OCI-LY7 (cell line): ENCODE data around the gene M1AP. TPM values are rescaled to one million over a fixed set of nuclear protein-coding genes. Genes with fewer than 3 reads are reported as not detected.

Source experiments
- BruUV-seq: library from RNA; stranded (reverse); fragments of 400-500 nt; replicated peaks from 2 replicates; lab custom pipeline; 2021; lab: Mats Ljungman, UMichigan
- CTCF ChIA-PET: fragments of 300-600 bp; sonication (Branson Sonifier 250); formaldehyde crosslinking; loops from one replicate; lab custom pipeline; 2022; ENCODE audit warnings: antibody characterized with exemption; ENCODE audit not compliant: unreplicated experiment; lab: Charles Lee
- POLR2A ChIA-PET: fragments of 300-600 bp; sonication (Branson Sonifier 250); formaldehyde crosslinking; loops from one replicate; lab custom pipeline; 2022; ENCODE audit warnings: antibody characterized with exemption; lab: Charles Lee
- DNase-seq: peaks from one replicate; pipeline ENCODE4 v3.0.0-alpha.2; 2015; ENCODE audit warnings: low spot score
- H2AFZ ChIP-seq: fragments of 200-600 bp; sonication (generic), shearing (Covaris generic); 2 replicates; pipeline ENCODE4 v1.6.1; 2014; ENCODE audit warnings: mild to moderate bottlenecking, antibody characterized with exemption, low read length, moderate library complexity
- H3K27ac ChIP-seq: fragments of 200-600 bp; sonication (generic); 2 replicates; pipeline ENCODE4 v1.5.1; 2014; ENCODE audit warnings: mixed run types, low read depth, mild to moderate bottlenecking, moderate library complexity, low read length, inconsistent platforms; ENCODE audit not compliant: poor library complexity, severe bottlenecking
- H3K36me3 ChIP-seq: fragments of 200-600 bp; sonication (generic); 2 replicates; pipeline ENCODE4 v1.6.1; 2014; ENCODE audit warnings: mild to moderate bottlenecking, antibody characterized with exemption, low read length, moderate library complexity, mixed read lengths; ENCODE audit not compliant: insufficient read depth
- H3K4me1 ChIP-seq: fragments of 200-600 bp; sonication (generic); 2 replicates; pipeline ENCODE4 v1.5.1; 2014; ENCODE audit warnings: mild to moderate bottlenecking, low read length; ENCODE audit not compliant: insufficient read depth, poor library complexity, severe bottlenecking
- H3K4me2 ChIP-seq: fragments of 200-600 bp; sonication (generic); 2 replicates; pipeline ENCODE4 v1.6.1; 2014; ENCODE audit warnings: mild to moderate bottlenecking, low read length
- H3K4me3 ChIP-seq: fragments of 200-600 bp; sonication (generic); 2 replicates; pipeline ENCODE4 v1.5.1; 2014; ENCODE audit warnings: mild to moderate bottlenecking, low read depth, low read length; ENCODE audit not compliant: poor library complexity, severe bottlenecking
- H3K79me2 ChIP-seq: fragments of 200-600 bp; sonication (generic); 2 replicates; pipeline ENCODE4 v1.6.1; 2016; ENCODE audit warnings: low read depth, mild to moderate bottlenecking, low read length, moderate library complexity, mixed read lengths; ENCODE audit not compliant: insufficient read depth
- H3K9me2 ChIP-seq: fragments of 200-600 bp; sonication (generic); 2 replicates; pipeline ENCODE4 v1.6.1; 2016; ENCODE audit warnings: mild to moderate bottlenecking, low read length, mixed read lengths; ENCODE audit not compliant: insufficient read depth
- H3K9me3 ChIP-seq: fragments of 200-600 bp; sonication (generic); 2 replicates; pipeline ENCODE4 v1.6.1; 2014; ENCODE audit warnings: mild to moderate bottlenecking, mixed run types, low read length, mixed read lengths
- H4K20me1 ChIP-seq: fragments of 200-600 bp; sonication (generic); 2 replicates; pipeline ENCODE4 v1.6.1; 2014; ENCODE audit warnings: mild to moderate bottlenecking, antibody characterized with exemption, low read length, moderate library complexity, mixed read lengths; ENCODE audit not compliant: insufficient read depth
- CTCF ChIP-seq: fragments of 200-600 bp; sonication (generic); conservative IDR thresholded peaks from 2 replicates; pipeline ENCODE4 v1.5.1; 2014; ENCODE audit warnings: mild to moderate bottlenecking, antibody characterized with exemption, low read length, moderate library complexity, mixed read lengths
- EZH2phosphoT487 ChIP-seq: fragments of 200-600 bp; sonication (generic); IDR thresholded peaks from 2 replicates; pipeline ENCODE4 v1.6.1; 2018; ENCODE audit warnings: low read depth, borderline replicate concordance, mild to moderate bottlenecking, mixed run types, antibody characterized with exemption, low read length, moderate library complexity, mixed read lengths
- intact Hi-C: fragments of 100-400 bp; cut with micrococcal nuclease; formaldehyde crosslinking; loops from one replicate; pipeline ENCODE4 v1.10.0; 2022; ENCODE audit not compliant: unreplicated experiment
- total RNA-seq, 2 experiments: library from RNA; depleted of rRNA in 1 of 2; stranded (reverse); fragments of >200 nt in 1 of 2; shearing (Covaris generic) in 1 of 2; gene quantifications; 2 replicates each; pipeline ENCODE4 v1.2.3, GENCODE V29; 2014 to 2022

Gene M1AP
- total RNA-seq, 2 experiments from 2014 or later: not detected

- no peaks in the 10 kb centered on the region for H3K79me2 ChIP-seq
- H3K4me3 ChIP-seq: no peak overlapping the region
- H3K4me2 ChIP-seq: no peak overlapping the region
- H3K36me3 ChIP-seq: no peaks in the 10 kb centered on the region
- DNase-seq: no peak
- H3K9me2 ChIP-seq: no peaks in the 10 kb centered on the region
- no peak overlapping the region for H3K27ac ChIP-seq
- intact Hi-C loops: no loop called here
- CTCF ChIA-PET: interaction anchor here (1.0 kb wide), 1 partner anchor 10 kb away, joined by 4 read pairs; no protein-coding TSS in a partner anchor
- POLR2A ChIA-PET: interaction anchor here (0.7 kb wide), 2 partner anchors 79 to 93 kb away, joined by 3 read pairs; no protein-coding TSS in a partner anchor
- TF ChIP-seq EZH2phosphoT487: no peak
- no peak for TF ChIP-seq CTCF
- no TSS peak for BruUV-seq
- H3K4me1 ChIP-seq: no peaks in the 10 kb centered on the region
- no peak overlapping the region for H2AFZ ChIP-seq
- H4K20me1 ChIP-seq: no peaks in the 10 kb centered on the region
- no peaks in the 10 kb centered on the region for H3K9me3 ChIP-seq
These were observed 48.5 kb downstream of the M1AP start for GRCh38 chr2:74599676-74600075.

- Histone ChIP-seq H3K36me3 (no peaks in the 10 kb centered on the region), H2AFZ (no peak overlapping the region), H3K27ac (no peak overlapping the region), H4K20me1 (no peaks in the 10 kb centered on the region), H3K79me2 (no peaks in the 10 kb centered on the region), H3K9me3 (no peaks in the 10 kb centered on the region), H3K4me3 (no peak overlapping the region), H3K4me1 (no peaks in the 10 kb centered on the region), H3K4me2 (no peak overlapping the region), H3K9me2 (no peaks in the 10 kb centered on the region)
- ChIA-PET CTCF (no interaction called here), POLR2A (interaction anchor here (0.7 to 2.3 kb wide), 4 partner anchors 10 to 1413 kb away, joined by 3 to 5 read pairs (median 3); no protein-coding TSS in a partner anchor)
- no peak for DNase-seq
- no peak for TF ChIP-seq CTCF
- TF ChIP-seq EZH2phosphoT487: no peak
- intact Hi-C loops: no loop called here
- BruUV-seq: no TSS peak
These were observed 50.7 kb downstream of the M1AP start for GRCh38 chr2:74597410-74597809.

- Histone ChIP-seq H4K20me1 (no peaks in the 10 kb centered on the region), H3K79me2 (no peaks in the 10 kb centered on the region), H3K4me1 (no peaks in the 10 kb centered on the region), H3K4me2 (no peak overlapping the region), H3K9me2 (no peaks in the 10 kb centered on the region), H3K9me3 (no peaks in the 10 kb centered on the region), H3K27ac (no peak overlapping the region), H3K36me3 (no peaks in the 10 kb centered on the region), H2AFZ (no peak overlapping the region), H3K4me3 (no peak overlapping the region)
- POLR2A ChIA-PET: interaction anchor here (1.1 to 2.3 kb wide), 2 partner anchors 9 to 34 kb away, joined by 3 to 5 read pairs; no protein-coding TSS in a partner anchor
- CTCF ChIA-PET: no interaction called here
- no peak for DNase-seq
- BruUV-seq: no TSS peak
- intact Hi-C loops: no loop called here
- TF ChIP-seq EZH2phosphoT487: no peak
- TF ChIP-seq CTCF: no peak
These were observed 51.5 kb downstream of the M1AP start for GRCh38 chr2:74596584-74596983.
